SK-N-SH (cell line): ENCODE measurements around the gene CDH16. TPM values are rescaled to one million over a fixed set of nuclear protein-coding genes. Genes with fewer than 3 reads are reported as not detected.
A peak's percentile ranks its signal among the peaks of the same experiment; 100 is the strongest.
"Not testable (repeated sequence)": the region's sequence is repeated elsewhere in the genome, so short reads cannot be mapped to it uniquely, and the experiment has no call there.

Experiments used
- CTCF ChIA-PET: fragments of 300-600, 350-600 bp; formaldehyde crosslinking; extraction: SDS; loops from one replicate; lab custom pipeline; 2021; lab: Yijun Ruan, JAX
- POLR2A ChIA-PET: fragments of 350-600 bp; sonication (Branson Sonifier 250); formaldehyde crosslinking; extraction: SDS; loops from one replicate; lab custom pipeline; 2020; ENCODE audit warnings: antibody characterized with exemption, inconsistent platforms; lab: Yijun Ruan, JAX
- DNase-seq: peaks from one replicate; pipeline ENCODE4 v3.0.0; 2012
- H2AFZ ChIP-seq: fragments of 200-600 bp; sonication (generic); 2 replicates; pipeline ENCODE4 v1.8.1; 2016; ENCODE audit warnings: antibody characterized with exemption, mild to moderate bottlenecking, low read depth
- H3F3A ChIP-seq: fragments of 200-600 bp; sonication (generic); replicated peaks from 2 replicates; pipeline ENCODE3; 2016; ENCODE audit warnings: antibody characterized with exemption, mild to moderate bottlenecking; ENCODE audit not compliant: insufficient read depth
- H3K27ac ChIP-seq, 2 experiments: fragments of 200-500 bp in 1 of 2; fragments of 200-600 bp in 1 of 2; sonication (Bioruptor generic) in 1 of 2; sonication (generic), shearing (Covaris generic) in 1 of 2; 2 replicates each; pipeline versions ENCODE4 v1.5.1 to v1.6.1; 2014 to 2016; ENCODE audit warnings: low read depth in 2 of 2, inconsistent platforms in 1 of 2, low read length in 1 of 2, mild to moderate bottlenecking in 1 of 2, mixed read lengths in 1 of 2
- H3K27me3 ChIP-seq: fragments of 200-600 bp; sonication (generic), shearing (Covaris generic); 2 replicates; pipeline ENCODE4 v1.6.1; 2016; ENCODE audit warnings: mixed run types; ENCODE audit not compliant: insufficient read depth
- H3K36me3 ChIP-seq, 2 experiments: fragments of 200-500 bp in 1 of 2; fragments of 200-600 bp in 1 of 2; sonication (Bioruptor generic) in 1 of 2; sonication (generic) in 1 of 2; replicated peaks in 1 of 2; 2 replicates each; pipeline versions ENCODE3 to v1.5.1; 2014 to 2016; ENCODE audit warnings: low read length in 1 of 2, mild to moderate bottlenecking in 1 of 2; ENCODE audit not compliant: insufficient read depth in 2 of 2, control insufficient read depth in 1 of 2
- H3K4me1 ChIP-seq, 2 experiments: fragments of 200-500 bp in 1 of 2; fragments of 200-600 bp in 1 of 2; sonication (Bioruptor generic) in 1 of 2; sonication (generic), shearing (Covaris generic) in 1 of 2; 2 replicates each; pipeline versions ENCODE4 v1.5.1 to v1.6.1; 2014 to 2016; ENCODE audit warnings: low read depth in 1 of 2, low read length in 1 of 2, mixed run types in 1 of 2; ENCODE audit not compliant: insufficient read depth in 2 of 2, control insufficient read depth in 1 of 2
- H3K4me2 ChIP-seq: fragments of 200-600 bp; sonication (generic), shearing (Covaris generic); 2 replicates; pipeline ENCODE4 v1.6.1; 2017; ENCODE audit warnings: mixed run types
- H3K4me3 ChIP-seq, 2 experiments: fragments of 200-500 bp in 1 of 2; fragments of 200-600 bp in 1 of 2; sonication (Bioruptor generic) in 1 of 2; sonication (generic), shearing (Covaris generic) in 1 of 2; 2 replicates each; pipeline versions ENCODE4 v1.5.1 to v1.8.1; 2014 to 2016; ENCODE audit warnings: low read depth in 2 of 2, inconsistent platforms in 1 of 2, low read length in 1 of 2, mild to moderate bottlenecking in 1 of 2, mixed read lengths in 1 of 2, moderate library complexity in 1 of 2
- H3K79me2 ChIP-seq: fragments of 200-600 bp; sonication (generic); 2 replicates; pipeline ENCODE4 v1.8.1; 2017; ENCODE audit warnings: mild to moderate bottlenecking; ENCODE audit not compliant: insufficient read depth
- H3K9ac ChIP-seq: fragments of 200-600 bp; sonication (generic); 2 replicates; pipeline ENCODE4 v1.6.1; 2017; ENCODE audit warnings: mixed run types
- H3K9me2 ChIP-seq: fragments of 200-600 bp; sonication (generic); 2 replicates; pipeline ENCODE4 v1.6.1; 2017; ENCODE audit warnings: mixed run types
- H3K9me3 ChIP-seq: fragments of 200-600 bp; sonication (generic); 2 replicates; pipeline ENCODE4 v1.6.1; 2017; ENCODE audit warnings: mixed run types, mild to moderate bottlenecking, moderate library complexity
- H4K20me1 ChIP-seq: fragments of 200-600 bp; sonication (generic); 2 replicates; pipeline ENCODE4 v1.6.1; 2017; ENCODE audit warnings: mild to moderate bottlenecking, mixed run types; ENCODE audit not compliant: insufficient read depth
- FOSL2 ChIP-seq: IDR thresholded peaks from 2 replicates; pipeline ENCODE4 v1.4.0; 2012; ENCODE audit warnings: low read depth, mild to moderate bottlenecking, moderate library complexity, borderline replicate concordance
- GABPA ChIP-seq: IDR thresholded peaks from 2 replicates; pipeline ENCODE4 v1.4.0; 2012; ENCODE audit warnings: low read depth, mild to moderate bottlenecking
- MAX ChIP-seq: IDR thresholded peaks from 2 replicates; pipeline ENCODE4 v1.4.0; 2012; ENCODE audit warnings: low read depth
- MEF2A ChIP-seq: IDR thresholded peaks from 2 replicates; pipeline ENCODE4 v1.4.0; 2012; ENCODE audit warnings: low read depth, borderline replicate concordance
- NFIC ChIP-seq: IDR thresholded peaks from 2 replicates; pipeline ENCODE4 v1.4.0; 2012; ENCODE audit warnings: borderline replicate concordance
- RAD21 ChIP-seq: IDR thresholded peaks from 2 replicates; pipeline ENCODE4 v1.6.1; 2012; ENCODE audit warnings: mild to moderate bottlenecking, low read length
- RCOR1 ChIP-seq: fragments of 150-350 bp; IDR thresholded peaks from 2 replicates; pipeline ENCODE4 v1.6.1; 2017; ENCODE audit warnings: antibody characterized with exemption, low read length
- SIN3A ChIP-seq: IDR thresholded peaks from 2 replicates; pipeline ENCODE4 v1.6.1; 2012; ENCODE audit warnings: low read depth, mild to moderate bottlenecking, low read length, moderate library complexity, borderline replicate concordance
- YY1 ChIP-seq: IDR thresholded peaks from 2 replicates; pipeline ENCODE4 v1.4.0; 2012; ENCODE audit warnings: low read depth, mild to moderate bottlenecking
- WGBS: methylation state at CpG from one replicate; pipeline ENCODE4 v1.1.6; 2017; ENCODE audit warnings: low lambda C conversion rate; 5-methylcytosine and 5-hydroxymethylcytosine counted together
- polyA plus RNA-seq, 3 experiments: library from polyadenylated mRNA; depleted of rRNA; stranded (reverse); fragments of >200 nt; gene quantifications; 2 replicates each; pipeline ENCODE4 v1.2.3, GENCODE V29; 2012
- TF ChIP-seq, protein P1 (sequence below): fragments of 200-600 bp; sonication (generic); IDR thresholded peaks from 2 replicates; pipeline ENCODE4 v1.6.1; 2017; ENCODE audit warnings: antibody characterized with exemption, mild to moderate bottlenecking, moderate library complexity

The CDH16 gene
- polyA plus RNA-seq, 1 of the 3 experiments (the other 2 are of a cell fraction) = not detected

GRCh38 chr16:66899310-66899944 is 19.3 kb downstream of the CDH16 start:
- Histone ChIP-seq H4K20me1 (no peaks in the 10 kb centered on the region), H3K79me2 (no peaks in the 10 kb centered on the region), H3K27ac (peak overlapping the region; percentile 43 to 53), H3K9me2 (no peaks in the 10 kb centered on the region), H2AFZ (0 out of 2 replicates have a peak overlapping the region, but pooled peaks have one; percentile 31), H3K4me3 (no peak overlapping the region), H3K9me3 (no peaks in the 10 kb centered on the region), H3K4me1 (peaks cover 19% of the 10 kb centered on the region in 2 experiments), H3K9ac (no peak overlapping the region; the same call in 1 of the 2 replicates), H3K27me3 (no peaks in the 10 kb centered on the region), H3F3A (peaks cover 3% of the 10 kb centered on the region), H3K4me2 (peak overlapping the region; percentile 52), H3K36me3 (no peaks in the 10 kb centered on the region)
- CTCF ChIA-PET = interaction anchor here (1.6 to 8.5 kb wide), 2 partner anchors 23 to 48 kb away, joined by 4 to 174 read pairs; partner anchors contain the start of genes CDH16 and RRAD
- POLR2A ChIA-PET = no interaction called here
- no peak for TF ChIP-seq MEF2A
- TF ChIP-seq NFIC = no peak
- no peak for TF ChIP-seq SIN3A
- TF ChIP-seq GABPA = no peak
- DNase-seq = peak; percentile 18
- WGBS = 97% methylated on average over 6 of the region's 6 CpGs

GRCh38 chr16:66898933-66899309 is 19.8 kb downstream of the CDH16 start:
- Histone ChIP-seq H4K20me1 (no peaks in the 10 kb centered on the region), H3K4me1 (peaks cover 19% of the 10 kb centered on the region in 2 experiments), H3K79me2 (no peaks in the 10 kb centered on the region), H3K4me2 (no peak overlapping the region), H3F3A (peaks cover 3% of the 10 kb centered on the region), H3K4me3 (no peak overlapping the region), H3K9me3 (no peaks in the 10 kb centered on the region), H3K36me3 (no peaks in the 10 kb centered on the region), H3K27ac (no peak overlapping the region), H3K9me2 (no peaks in the 10 kb centered on the region), H3K27me3 (no peaks in the 10 kb centered on the region), H2AFZ (no peak overlapping the region), H3K9ac (no peak overlapping the region)
- TF ChIP-seq RCOR1 (0 out of 2 replicates have a peak, but pooled peaks have one; percentile 24), YY1 (no peak), RAD21 (no peak), MEF2A (no peak)
- TF ChIP-seq, protein P1, sequence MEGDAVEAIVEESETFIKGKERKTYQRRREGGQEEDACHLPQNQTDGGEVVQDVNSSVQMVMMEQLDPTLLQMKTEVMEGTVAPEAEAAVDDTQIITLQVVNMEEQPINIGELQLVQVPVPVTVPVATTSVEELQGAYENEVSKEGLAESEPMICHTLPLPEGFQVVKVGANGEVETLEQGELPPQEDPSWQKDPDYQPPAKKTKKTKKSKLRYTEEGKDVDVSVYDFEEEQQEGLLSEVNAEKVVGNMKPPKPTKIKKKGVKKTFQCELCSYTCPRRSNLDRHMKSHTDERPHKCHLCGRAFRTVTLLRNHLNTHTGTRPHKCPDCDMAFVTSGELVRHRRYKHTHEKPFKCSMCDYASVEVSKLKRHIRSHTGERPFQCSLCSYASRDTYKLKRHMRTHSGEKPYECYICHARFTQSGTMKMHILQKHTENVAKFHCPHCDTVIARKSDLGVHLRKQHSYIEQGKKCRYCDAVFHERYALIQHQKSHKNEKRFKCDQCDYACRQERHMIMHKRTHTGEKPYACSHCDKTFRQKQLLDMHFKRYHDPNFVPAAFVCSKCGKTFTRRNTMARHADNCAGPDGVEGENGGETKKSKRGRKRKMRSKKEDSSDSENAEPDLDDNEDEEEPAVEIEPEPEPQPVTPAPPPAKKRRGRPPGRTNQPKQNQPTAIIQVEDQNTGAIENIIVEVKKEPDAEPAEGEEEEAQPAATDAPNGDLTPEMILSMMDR = no peak
- CTCF ChIA-PET = interaction anchor here (1.3 to 8.5 kb wide), 2 partner anchors 24 to 62 kb away, joined by 3 to 174 read pairs; partner anchors contain the start of genes CDH16, CES3 and RRAD
- DNase-seq = no peak
- 60% methylated on average over 2 of the region's 2 CpGs for WGBS
- POLR2A ChIA-PET = no interaction called here

DNA sequence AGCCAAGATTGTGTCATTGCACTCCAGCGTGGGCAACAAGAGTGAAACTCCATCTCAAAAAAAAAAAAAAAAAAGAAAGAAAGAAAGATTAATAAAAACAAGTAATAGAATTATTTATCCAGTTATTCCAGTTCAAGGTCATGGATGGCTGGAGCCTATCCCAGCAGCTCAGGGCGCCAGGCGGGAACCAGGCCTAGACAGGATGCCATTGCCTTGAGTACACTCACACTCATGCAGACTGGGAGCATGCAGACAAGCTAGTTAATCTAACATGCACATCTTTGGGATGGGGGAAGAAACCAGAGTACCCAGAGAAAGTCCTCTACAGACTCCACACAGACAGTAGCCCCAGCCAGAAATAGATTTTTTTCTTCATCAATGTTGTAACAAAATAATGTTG is 20.5 kb downstream of the CDH16 start:
- no peaks in the 10 kb centered on the region for H3K9me2 ChIP-seq
- H3F3A ChIP-seq = peaks cover 3% of the 10 kb centered on the region
- no peak overlapping the region for H3K4me2 ChIP-seq
- no peaks in the 10 kb centered on the region for H3K9me3 ChIP-seq
- DNase-seq = no peak
- TF ChIP-seq FOSL2 (no peak), MAX (peak; percentile 60; the same call in 1 of the 2 replicates)
- no peaks in the 10 kb centered on the region for H3K36me3 ChIP-seq
- no peak overlapping the region for H3K4me3 ChIP-seq
- H4K20me1 ChIP-seq = no peaks in the 10 kb centered on the region
- no peaks in the 10 kb centered on the region for H3K79me2 ChIP-seq
- ChIA-PET CTCF (interaction anchor here (1.3 to 8.5 kb wide), 4 partner anchors 7 to 63 kb away, joined by 3 to 174 read pairs (median 40); partner anchors contain the start of genes CDH16, CES3 and RRAD), POLR2A (no interaction called here)
- 80% methylated on average over 3 of the region's 3 CpGs for WGBS
- H3K4me1 ChIP-seq = peaks cover 19% of the 10 kb centered on the region in 2 experiments
- H3K27ac ChIP-seq = no peak overlapping the region
- H3K27me3 ChIP-seq = no peaks in the 10 kb centered on the region
- no peak overlapping the region for H3K9ac ChIP-seq
- no peak overlapping the region for H2AFZ ChIP-seq

DNA sequence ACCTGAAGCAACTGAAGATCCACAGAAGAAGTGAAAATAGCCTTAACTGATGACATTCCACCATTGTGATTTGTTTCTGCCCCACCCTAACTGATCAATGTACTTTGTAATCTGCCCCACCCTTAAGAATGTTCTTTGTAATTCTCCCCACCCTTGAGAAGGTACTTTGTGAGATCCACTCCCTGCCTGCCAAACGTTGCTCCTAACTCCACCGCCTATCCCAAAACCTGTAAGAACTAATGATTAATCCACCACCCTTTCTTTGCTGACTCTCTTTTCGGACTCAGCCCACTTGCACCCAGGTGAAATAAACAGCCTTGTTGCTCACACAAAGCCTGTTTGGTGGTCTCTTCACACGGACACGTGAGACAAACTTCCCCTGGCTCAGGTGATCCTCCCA is 22.0 kb downstream of the CDH16 start:
- H3K4me3 ChIP-seq, H3K4me2 ChIP-seq, H3K9me3 ChIP-seq, H2AFZ ChIP-seq, POLR2A ChIA-PET, DNase-seq, H3K79me2 ChIP-seq, H3K9me2 ChIP-seq, H3K27ac ChIP-seq, H3K9ac ChIP-seq, H3F3A ChIP-seq, H3K27me3 ChIP-seq, H4K20me1 ChIP-seq, H3K36me3 ChIP-seq: not testable (repeated sequence)
- CTCF ChIA-PET = interaction anchor here (1.3 to 8.5 kb wide), 7 partner anchors 9 to 54 kb away, joined by 3 to 174 read pairs (median 35); partner anchors contain the start of genes CDH16, CIAO2B and RRAD
- H3K4me1 ChIP-seq = peaks cover 19% of the 10 kb centered on the region in 2 experiments
- WGBS = 93% methylated on average over 5 of the region's 5 CpGs
